Stimulated activated CD8-positive, alpha-beta memory T cell treated with anti-CD3 and anti-CD28 coated beads, Interleukin-7, amount 100 ng/mL, for 24 hours (primary cell): ENCODE results near the gene OR2T3.
"Not testable (repeated sequence)": the region's sequence is repeated elsewhere in the genome, so short reads cannot be mapped to it uniquely, and the experiment has no call there.

Experiments
- DNase-seq: peaks from one replicate; pipeline ENCODE4 v3.0.0-alpha.2; 2020; ENCODE audit warnings: low read depth

The OR2T3 gene

DNA sequence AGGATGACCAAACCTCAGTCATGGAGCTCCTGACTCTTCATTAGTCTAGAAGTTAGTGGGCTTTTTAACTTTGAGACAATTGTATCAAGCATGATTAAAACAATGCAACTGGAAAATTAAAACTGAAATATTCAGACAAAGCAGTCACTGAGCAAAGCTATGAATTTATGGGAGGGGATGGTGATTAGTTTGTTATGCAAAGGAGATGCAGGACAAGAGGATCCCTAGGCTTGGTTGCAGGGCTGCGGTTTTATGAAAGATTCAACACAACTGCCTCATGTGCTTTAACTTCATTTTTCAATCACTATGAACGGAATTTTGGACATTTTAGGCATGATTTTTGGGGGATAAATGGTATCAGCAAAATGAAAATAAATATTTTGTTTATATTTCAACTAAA, 1.0 kb upstream of the OR2T3 start:
- DNase-seq: not testable (repeated sequence)

DNA sequence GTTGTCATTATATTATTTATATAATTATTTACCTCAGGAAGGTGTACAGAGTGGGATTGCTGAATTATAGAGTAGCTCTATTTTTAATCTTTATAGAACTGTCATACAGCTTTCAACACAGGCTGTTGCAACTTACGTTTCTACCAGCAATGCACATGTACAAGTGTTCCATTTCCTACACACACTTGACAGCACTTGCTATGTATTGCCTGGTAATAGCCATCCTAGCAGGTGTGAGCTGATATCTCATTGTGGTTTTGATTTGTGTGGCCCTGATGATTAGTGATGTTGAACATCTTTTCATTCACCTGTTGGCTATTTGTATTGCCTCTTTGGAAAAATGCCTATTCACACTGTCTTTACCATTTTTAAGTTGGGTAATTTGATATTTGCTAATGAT, 2.5 kb downstream of the OR2T3 start:
- not testable (repeated sequence) for DNase-seq

DNA sequence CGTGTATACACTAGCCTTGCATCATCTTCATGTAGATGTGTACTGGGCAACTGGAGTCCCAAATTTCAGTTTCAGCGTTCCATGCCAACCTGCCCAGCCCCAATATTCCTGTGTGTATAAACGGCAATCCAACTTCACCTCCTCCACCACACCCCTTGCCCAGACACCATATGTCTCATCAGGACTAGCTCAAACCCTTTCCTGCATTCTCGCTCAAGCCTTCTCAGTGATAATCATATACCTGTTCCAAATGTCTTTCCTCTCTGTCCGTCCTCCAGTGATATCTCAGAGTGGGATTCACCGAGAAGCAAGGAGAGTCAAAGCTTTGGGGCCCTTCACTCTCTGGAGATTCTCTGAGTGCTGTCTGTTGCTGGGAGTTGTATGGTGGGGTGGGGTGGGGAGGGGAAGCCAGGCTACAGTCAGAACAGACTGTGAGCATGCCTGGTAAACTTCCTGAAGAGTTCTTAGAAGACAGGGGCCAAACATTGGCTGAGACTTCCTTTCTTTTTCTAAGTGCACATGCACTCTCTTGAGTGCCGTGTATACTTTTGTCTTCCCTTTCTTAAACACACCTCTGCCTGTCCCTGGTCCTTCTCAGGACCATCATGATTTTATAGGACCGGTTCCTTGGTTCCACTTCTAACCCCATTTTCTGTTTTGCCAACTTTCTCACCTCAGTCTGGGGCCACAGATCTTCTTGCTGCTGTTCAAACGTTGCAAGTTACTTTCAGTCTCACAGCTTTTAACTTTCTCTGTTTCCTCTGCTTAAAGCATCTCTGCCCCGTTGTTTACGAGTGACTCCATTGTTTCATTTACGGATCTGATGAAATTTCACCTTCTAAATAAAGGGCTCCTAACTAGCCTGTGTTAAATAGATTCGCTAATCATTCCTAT, 8.8 kb downstream of the OR2T3 start:
- DNase-seq: not testable (repeated sequence)

DNA sequence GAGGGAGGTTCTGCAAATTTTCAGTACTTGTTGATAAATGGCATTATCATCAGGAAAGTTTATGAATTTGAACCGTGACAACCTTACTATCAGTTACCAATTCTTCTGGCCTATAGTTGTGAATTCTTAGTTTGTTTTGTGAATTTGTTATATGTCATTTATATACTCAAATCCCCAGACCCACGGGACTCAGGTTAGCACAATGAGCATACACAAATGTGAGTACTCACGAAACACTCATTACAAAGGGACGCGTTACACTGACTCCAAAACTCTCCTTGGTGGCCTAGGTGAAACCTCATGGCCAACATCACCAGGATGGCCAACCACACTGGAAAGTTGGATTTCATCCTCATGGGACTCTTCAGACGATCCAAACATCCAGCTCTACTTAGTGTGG, 15.1 kb downstream of the OR2T3 start, which contains the start of gene OR2T5:
OR2T5 (plus strand) TSS at position 301 of the 400 bp plus-strand sequence; CDS start at position 301, 0 bp downstream.
- not testable (repeated sequence) for DNase-seq

GRCh38 chr1:248496661-248497060, 23.5 kb downstream of the OR2T3 start:
- DNase-seq: not testable (repeated sequence)

DNA sequence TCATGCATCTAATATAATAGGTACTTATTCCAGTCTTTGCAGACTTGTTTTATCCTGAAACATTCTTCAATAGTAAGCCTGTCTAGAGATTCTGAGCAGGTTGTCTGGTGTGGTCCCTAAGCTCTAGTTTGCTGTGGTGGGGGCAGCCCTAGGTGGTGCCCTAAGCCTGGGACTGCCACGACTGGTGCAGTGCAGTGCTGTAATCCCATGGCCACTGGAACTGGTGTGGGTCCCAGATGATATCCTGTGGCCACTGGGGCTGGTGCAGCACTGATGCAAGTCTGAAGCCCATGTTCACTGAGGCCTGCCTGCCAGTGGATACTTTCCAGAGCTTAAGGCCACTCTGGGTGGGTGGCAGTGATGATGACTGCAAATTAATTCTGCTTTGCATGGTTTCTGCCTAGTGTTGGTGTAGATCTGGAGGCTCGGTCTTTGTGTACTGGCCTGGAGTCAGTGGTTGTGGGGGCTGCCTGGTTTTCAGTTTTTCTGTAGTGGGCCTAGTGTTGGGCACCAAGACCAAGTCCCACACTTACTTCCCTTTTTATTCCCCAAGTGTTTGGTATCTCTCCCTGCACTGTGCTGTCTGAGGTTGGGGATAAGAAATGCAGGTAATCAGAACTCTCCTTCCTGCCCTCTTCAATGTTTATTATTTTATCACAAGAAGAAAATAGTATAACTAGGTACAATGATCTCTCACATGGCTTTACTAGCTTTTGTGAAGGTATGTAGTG, 27.3 kb downstream of the OR2T3 start:
- not testable (repeated sequence) for DNase-seq

DNA sequence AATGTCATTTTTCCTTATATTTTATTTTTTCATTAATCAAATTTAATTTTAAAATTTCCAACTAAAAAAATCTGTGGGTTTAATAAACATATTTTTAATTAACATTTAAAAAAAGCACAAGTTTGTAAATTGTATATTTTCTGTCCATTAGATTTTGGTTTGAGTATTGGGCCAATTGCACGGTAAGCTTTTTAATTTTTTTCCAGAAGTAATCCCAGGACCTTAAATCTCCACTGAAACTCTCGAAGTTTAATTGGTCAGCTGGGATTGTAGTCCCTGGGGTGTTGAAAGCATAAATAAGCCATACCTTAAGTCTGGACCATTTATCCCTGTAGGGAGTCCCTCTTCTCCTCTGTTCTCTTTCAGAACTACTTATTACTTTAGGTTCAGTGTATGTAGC, 34.6 kb downstream of the OR2T3 start, which contains the start of gene OR2G6:
OR2G6 (plus strand) TSS at position 301 of the 400 bp plus-strand sequence. CDS start 13,574 bp downstream, outside the sequence.
- not testable (repeated sequence) for DNase-seq

- not testable (repeated sequence) for DNase-seq
Measured at GRCh38 chr1:248510217-248510616, 37.1 kb downstream of the OR2T3 start.

DNA sequence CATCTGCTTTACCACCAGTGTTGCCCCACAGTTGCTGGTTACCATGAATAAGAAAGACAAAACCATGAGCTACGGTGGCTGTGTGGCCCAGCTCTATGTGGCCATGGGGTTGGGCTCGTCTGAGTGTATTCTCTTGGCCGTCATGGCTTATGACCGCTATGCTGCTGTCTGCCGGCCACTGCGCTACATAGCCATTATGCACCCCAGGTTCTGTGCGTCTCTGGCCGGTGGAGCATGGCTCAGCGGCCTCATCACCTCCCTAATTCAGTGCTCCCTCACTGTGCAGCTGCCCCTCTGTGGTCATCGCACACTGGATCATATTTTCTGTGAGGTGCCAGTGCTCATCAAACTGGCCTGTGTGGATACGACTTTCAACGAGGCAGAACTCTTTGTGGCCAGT, 48.7 kb downstream of the OR2T3 start:
- DNase-seq: no peak
